KOPT-K1 (cell line): ENCODE data around the gene SMARCC2.
A peak's percentile ranks its signal among the peaks of the same experiment; 100 is the strongest.
"Not testable (repeated sequence)": the region's sequence is repeated elsewhere in the genome, so short reads cannot be mapped to it uniquely, and the experiment has no call there.

Experiments used
- H3K27ac ChIP-seq: fragments of 200-600 bp; sonication (generic); 2 replicates; pipeline ENCODE4 v1.5.1; 2016; ENCODE audit warnings: antibody characterized with exemption, mild to moderate bottlenecking, low read depth, low read length; ENCODE audit not compliant: poor library complexity, severe bottlenecking
- H3K36me3 ChIP-seq: fragments of 200-600 bp; sonication (generic); 2 replicates; pipeline ENCODE4 v1.5.1; 2017; ENCODE audit warnings: antibody characterized with exemption, mild to moderate bottlenecking, low read length, moderate library complexity; ENCODE audit not compliant: insufficient read depth
- H3K9me3 ChIP-seq: fragments of 200-600 bp; sonication (generic); 2 replicates; pipeline ENCODE4 v1.5.1; 2017; ENCODE audit warnings: antibody characterized with exemption, low read length, mild to moderate bottlenecking; ENCODE audit not compliant: insufficient read depth, poor library complexity, severe bottlenecking

The SMARCC2 gene

GRCh38 chr12:56118688-56119357 lies 70.5 kb downstream of the SMARCC2 start:
- Histone ChIP-seq H3K27ac (peak overlapping the region; percentile 64), H3K9me3 (peaks cover 6% of the 10 kb centered on the region), H3K36me3 (peaks cover 34% of the 10 kb centered on the region)

GRCh38 chr12:56117778-56118687 lies 71.2 kb downstream of the SMARCC2 start, which contains the start of gene ZC3H10:
TSS of gene ZC3H10 (plus strand) at chr12:56118266. CDS start at chr12:56120563, 2,297 bp downstream.
- Histone ChIP-seq H3K36me3 (peaks cover 42% of the 10 kb centered on the region), H3K27ac (peak within 1 kb of the TSS; percentile 84), H3K9me3 (peaks cover 6% of the 10 kb centered on the region)

GRCh38 chr12:56117082-56117706 lies 72.1 kb downstream of the SMARCC2 start:
- H3K36me3 ChIP-seq: peaks cover 50% of the 10 kb centered on the region
- peak overlapping the region; percentile 84 for H3K27ac ChIP-seq
- H3K9me3 ChIP-seq: not testable (repeated sequence)

DNA sequence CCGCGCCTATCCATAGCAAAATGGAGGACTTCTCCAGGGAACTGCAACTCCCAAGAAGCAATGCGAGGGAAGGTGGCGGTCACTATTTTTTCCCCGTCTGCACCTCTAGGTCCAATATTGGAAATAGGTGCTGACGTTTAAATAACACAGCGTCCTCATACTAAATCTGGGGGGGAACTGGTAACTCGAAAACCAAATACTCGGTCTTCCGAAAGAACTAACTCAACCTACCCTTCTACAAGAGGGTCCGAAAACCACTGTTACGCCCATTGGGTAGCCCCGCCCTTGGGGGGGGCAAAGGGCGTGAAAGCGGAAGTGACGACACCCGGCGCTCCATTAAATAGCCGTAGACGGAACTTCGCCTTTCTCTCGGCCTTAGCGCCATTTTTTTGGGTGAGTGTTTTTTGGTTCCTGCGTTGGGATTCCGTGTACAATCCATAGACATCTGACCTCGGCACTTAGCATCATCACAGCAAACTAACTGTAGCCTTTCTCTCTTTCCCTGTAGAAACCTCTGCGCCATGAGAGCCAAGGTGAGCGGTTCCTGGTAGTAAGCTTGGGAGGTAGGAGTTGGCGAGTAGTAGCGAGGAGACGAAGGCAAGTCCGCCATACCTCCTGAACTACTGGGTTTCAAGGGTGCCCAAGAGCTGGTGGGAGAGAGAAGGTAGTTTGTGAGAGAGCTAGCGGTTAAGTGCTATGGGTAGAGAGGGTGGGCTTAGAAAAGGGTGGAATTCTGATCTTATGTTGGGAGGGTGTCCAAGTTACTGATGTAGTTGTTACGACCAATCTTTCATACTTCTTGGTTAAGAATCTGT lies 72.8 kb downstream of the SMARCC2 start, which contains the start of gene RPL41:
TSS of gene RPL41 (plus strand) at position 367 of the 815 bp plus-strand sequence.
- H3K36me3 ChIP-seq: peaks cover 51% of the 10 kb centered on the region
- H3K9me3 ChIP-seq: peaks cover 6% of the 10 kb centered on the region
- peak within 1 kb of the TSS; percentile 84 for H3K27ac ChIP-seq

GRCh38 chr12:56115329-56115728 lies 74.0 kb downstream of the SMARCC2 start:
- Histone ChIP-seq H3K27ac (peak overlapping the region; percentile 84), H3K9me3 (peaks cover 6% of the 10 kb centered on the region), H3K36me3 (peaks cover 51% of the 10 kb centered on the region)

- peaks cover 55% of the 10 kb centered on the region for H3K36me3 ChIP-seq
- H3K9me3 ChIP-seq: peaks cover 6% of the 10 kb centered on the region
- H3K27ac ChIP-seq: no peak overlapping the region
These were observed 75.2 kb downstream of the SMARCC2 start for GRCh38 chr12:56114084-56114483.
